GM18507 (cell line): Measurements from ENCODE around the gene TM9SF4.
"Not testable (repeated sequence)": the region's sequence is repeated elsewhere in the genome, so short reads cannot be mapped to it uniquely, and the experiment has no call there.

Source experiments
- DNase-seq: peaks from one replicate; pipeline ENCODE4 v3.0.0; 2011; ENCODE audit warnings: low read depth; ENCODE audit not compliant: insufficient read length; ENCODE audit errors: extremely low spot score
- FAIRE-seq: peaks from 2 replicates; lab custom pipeline; 2011; peaks lifted over from hg19 to GRCh38; lab: Jason Lieb, UNC

TM9SF4 gene

DNA sequence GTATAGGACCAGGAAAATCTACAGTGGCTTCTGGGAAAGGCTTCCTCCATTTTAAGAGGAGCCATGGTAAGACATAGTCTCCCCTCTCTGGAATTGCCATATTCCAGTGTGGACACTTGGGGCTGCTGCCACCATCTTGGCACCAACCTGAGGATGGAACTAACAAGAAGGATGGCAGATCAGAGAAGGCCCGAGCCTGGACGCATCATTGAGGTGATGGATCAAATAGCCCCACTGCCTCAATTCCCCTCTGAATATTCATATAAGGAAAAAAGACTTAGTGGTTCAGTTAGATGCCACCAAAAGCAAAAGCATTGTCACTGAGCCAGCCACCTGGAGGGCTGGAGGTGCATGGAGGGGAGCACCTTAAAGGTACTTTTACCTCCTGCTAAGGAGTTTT lies 72.1 kb downstream of the TM9SF4 start:
- no peak for DNase-seq
- no peak for FAIRE-seq

DNA sequence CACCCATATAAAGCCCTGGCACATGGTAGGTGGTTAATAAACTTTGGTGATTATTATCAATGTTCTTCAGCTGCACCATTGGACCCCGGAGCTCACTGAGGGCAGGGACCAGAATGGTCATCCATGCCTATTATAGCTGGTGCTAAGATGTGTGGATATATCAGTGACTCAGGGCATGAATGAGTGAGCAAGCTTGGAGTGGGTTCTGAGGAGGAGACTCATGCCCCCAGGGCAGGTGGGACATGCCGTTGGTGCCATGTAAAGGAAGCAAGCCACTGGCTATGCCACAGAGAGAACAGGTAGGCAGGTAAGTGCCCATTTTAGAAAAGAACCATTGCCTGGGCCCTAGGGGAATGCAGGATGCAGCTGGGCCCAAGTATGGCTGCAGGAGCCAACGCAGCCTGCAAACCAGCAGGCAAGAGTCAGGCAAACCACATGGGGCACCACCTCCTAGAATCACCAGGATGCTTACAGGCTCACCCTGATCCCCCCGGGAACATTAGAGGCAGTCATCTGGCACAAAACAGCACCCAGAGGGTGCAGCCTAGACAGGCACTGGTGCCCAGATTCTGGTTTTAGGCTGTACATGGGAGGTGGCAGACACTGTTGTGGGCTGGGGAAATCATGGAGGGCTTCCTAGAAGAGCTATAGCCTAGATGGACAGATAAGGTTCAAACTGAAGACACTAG lies 74.6 kb downstream of the TM9SF4 start:
- no peak for DNase-seq
- FAIRE-seq: no peak

DNA sequence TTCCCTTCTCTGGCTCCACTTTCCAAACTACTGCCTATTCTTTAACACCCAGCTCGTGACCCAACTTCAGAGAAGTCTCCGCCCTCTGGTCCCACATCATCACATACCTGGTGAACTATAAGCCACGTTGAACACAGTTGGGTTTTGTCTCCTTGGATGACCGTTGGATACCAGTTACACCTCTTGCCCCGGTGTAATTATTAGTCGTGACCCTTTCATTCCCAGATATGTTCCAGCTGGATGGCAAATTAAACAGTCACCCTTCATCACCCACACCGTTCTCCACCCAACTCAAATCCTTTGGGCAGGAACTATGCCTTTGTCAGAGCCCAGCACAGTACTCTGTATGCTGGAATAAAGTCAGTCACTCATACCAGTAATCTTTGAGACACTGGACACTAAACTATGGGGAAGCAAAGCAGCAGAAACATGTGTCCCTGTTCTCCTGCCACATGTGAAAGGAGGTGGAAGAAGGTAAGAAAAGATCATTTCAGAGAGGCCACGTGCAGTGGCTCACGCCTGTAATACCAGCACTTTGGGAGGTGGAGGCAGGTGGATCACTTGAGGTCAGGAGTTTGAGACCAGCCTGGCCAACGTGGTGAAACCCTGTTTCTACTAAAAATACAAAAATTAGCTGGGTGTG lies 75.6 kb downstream of the TM9SF4 start:
- DNase-seq (no peak), FAIRE-seq (no peak)

DNA sequence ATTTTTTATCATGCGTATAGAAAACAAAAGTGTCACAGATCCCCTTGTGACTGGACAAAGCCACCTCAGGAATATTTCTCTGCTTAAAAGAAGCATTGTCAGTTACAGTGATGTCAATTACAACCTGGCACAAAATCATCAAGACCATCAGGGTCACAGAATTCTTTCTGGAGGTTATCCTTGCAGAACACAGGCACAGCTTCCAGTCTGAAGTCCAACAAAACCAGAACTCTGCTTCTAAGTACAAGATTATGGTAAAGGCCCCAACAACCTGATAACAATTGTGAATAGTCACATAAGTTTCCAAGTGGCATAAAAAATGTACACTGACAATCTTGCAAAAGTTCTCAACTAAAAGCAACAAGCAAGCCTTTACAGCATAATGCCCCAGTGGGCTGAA lies 77.0 kb downstream of the TM9SF4 start:
- FAIRE-seq: no peak
- no peak for DNase-seq

DNA sequence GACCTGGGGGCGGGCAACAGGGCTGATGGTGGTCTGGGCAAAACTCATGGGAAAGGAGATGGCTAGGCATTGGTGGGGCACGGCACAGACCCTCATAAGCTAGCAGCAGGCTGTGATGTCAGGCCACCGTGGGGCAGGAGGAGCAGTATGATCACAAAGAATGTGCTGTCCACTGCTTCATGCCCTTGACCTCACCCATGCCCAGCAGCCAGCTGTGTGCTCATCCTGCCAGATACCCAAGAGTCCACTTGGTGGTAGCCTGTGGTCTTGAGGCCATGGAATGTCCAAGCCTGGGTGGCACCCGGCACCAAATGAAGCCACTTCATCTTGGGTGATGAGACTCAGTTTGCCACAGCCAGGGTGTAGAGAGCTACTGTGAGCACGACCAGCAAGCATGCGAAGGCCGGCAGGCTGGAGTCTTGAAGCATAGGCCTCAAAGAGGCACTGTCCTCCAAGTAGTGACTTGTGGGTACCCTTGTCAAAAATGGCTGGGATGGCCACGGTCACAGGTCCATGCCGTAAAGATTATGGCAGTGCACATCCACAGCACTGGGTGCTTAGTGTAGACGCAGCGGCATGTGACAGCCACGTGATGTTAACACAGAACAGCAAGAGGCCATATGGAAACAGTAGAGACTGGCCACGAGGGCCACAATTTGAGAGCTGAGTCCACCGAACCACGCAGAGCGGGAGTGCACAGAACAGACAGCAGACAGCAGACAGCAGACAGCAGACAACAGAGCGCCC lies 79.0 kb downstream of the TM9SF4 start:
- no peak for FAIRE-seq
- DNase-seq: no peak

DNA sequence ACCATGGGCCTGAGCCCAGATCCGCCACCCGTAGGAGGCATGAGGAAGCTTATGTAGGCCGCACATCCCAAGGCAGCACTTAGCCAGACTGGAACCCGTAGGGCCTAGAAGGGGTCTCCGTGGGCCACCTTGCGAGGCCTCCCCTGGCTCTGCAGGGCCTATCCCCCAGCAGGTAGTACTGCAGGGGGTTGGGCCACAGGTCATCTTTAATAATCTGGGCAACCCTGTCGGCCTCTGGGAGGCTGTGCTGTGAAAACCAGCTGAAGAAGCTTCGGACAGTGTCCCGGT lies 79.6 kb downstream of the TM9SF4 start:
- FAIRE-seq: no peak
- DNase-seq: no peak

DNA sequence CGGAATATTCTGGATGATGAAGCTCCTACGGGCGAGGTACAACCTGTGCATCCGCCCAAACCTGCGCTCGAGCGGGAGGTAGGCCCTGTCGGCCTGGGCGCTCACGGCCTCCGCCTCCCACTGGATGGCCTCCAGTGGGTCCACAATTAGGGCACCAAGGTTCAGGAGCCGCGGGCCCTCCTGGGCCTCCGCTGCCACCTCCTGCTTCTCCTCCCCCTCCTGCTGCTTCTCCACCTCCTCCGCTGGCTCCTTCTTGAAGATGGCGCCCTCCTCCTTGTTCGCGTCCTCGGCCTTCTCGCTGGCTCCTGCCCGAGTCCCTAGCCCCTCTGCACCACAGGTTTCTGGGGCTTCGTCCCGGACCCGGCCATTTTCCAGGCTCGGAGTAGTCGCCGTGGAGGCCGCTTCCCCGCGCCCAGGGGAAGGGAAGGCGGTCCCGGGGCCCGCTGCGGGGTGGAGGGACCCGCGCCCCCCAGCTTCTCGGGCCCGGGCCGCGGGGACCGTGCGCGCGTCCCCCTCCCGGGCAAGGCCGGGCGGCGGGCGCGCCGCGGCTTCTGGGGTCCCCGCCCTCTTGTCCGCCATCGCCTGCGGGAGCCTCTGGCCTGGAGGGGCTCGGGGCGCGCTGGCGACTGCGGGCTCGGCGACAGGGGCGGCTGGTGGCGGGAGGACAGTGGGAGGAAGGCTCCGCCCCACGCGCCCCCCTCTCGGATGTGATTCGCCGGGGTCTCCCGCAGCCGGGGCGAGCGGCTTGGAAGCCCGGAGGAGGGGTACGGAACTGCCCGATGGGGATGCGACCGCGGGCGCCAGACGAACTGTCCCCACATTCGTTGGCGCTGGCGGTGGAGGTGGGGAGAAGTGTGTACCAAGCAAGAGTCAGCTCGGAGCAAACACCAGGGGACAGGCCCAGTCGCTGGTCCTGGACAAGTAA lies 80.4 kb downstream of the TM9SF4 start:
- DNase-seq: no peak
- FAIRE-seq: no peak

DNA sequence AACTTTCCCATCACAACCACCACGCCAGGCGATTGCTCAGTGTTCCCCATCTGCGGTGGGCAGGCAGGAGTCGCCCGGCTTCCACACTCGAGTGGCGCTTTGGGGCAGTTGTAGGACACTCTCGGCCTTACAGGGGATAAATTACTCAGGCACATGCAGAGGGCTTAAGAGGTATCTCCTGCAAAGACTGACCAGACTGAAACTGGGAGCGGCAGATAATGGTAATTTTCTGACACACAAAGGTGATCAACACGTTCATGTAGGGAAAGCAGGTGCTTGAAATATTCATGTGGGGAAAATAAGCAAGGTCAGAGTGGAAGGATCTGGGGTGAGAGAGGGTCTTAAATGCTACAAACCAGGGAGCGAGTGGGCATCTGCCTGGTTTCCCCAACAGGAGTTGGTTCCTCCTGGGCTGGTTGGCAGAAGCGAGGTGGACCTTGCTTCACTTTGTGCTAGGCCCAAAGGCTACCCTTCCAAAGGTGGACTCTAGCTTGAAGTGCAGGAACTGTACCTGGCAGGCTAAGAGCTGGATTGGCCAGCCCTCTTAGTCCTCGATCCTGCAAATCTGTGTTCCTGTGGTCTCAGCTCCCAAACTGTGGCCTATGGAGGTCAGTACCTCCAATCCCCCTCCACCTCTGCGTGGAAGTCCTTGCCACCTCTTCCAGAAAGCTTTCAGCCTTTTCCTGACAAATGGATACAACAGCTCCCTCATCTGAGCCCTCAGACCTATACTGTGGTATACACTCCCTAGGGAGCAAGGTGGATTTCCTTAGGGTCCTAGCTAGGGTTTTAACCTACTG lies 81.3 kb downstream of the TM9SF4 start:
- FAIRE-seq: no peak
- no peak for DNase-seq

DNA sequence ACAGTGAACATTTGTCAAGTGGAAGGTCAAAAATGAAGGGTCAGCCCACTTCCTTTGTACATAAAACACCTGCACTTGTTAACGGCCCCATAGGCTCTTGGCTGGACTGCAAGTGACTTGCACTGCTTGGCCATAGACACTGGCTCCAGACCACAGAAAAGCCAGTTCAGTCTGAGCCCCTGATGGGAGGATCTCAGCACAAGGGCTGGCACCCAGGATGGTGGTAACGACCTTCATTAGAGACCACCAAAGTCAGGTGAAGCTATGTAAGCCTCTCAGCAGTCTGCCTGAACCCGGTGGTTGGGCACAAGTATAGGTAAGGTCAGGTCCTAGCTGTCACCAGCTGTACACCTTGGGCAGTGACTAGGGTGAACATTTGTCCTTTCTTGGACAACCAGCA lies 81.9 kb downstream of the TM9SF4 start:
- FAIRE-seq: no peak
- DNase-seq: no peak

DNA sequence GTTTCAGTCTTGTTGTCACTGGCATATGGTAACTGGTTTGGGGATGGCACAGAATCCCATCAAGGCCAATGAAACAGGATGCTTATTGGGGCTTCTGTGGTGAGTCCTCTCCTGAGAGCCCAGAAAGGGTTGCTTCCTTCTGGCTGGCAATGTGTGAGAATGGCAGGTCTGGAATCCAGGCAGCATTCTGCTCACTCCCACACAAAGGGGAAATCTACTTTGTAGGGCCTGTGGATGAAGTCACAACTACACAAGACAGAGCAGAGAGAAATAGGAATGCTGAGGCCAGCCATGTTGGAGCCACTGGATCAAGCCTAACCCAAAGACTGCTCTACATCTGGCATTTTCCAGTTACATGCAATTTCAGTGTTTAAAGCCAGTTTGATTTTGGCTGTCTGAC lies 82.4 kb downstream of the TM9SF4 start:
- FAIRE-seq (no peak), DNase-seq (no peak)

DNA sequence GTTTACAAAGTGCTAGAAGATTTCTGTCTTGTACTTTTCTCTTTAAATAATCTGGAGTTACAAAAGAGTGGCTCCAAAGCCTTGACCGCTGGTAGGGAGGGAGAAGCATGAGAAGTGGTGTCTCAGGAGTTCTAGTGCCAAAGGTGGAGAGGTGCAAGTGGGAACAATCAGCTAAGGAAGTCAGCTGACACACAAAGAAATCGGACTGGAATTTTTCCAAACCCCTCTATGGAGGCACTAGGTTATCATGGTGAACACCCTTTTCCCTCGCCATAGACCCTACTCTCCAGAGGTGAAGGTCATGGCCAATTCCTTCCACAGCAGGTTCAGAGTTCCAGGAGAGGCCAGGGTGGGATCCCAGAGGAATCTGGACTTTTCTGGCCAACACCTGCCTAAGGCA lies 83.2 kb downstream of the TM9SF4 start:
- no peak for DNase-seq
- no peak for FAIRE-seq

DNA sequence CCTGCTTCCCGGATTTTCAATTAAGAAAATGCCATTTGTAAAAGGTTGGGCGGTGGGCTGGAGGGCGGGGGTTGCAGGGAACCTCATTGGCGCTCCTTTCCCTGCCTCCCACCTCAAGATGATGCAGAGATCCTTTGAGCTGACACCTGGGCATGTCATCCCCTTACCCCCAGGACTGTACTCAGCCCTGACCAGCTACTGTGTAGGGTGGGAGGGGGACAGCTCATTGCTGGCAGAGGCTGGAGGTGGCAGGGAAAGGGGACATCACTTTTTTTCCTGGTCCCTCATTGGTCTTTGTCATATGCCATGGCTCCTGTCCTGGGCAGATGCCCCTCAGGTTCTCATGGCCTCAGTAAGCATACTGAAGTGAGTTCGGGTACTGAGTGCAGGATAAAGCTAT lies 83.8 kb downstream of the TM9SF4 start:
- FAIRE-seq, DNase-seq: not testable (repeated sequence)

DNA sequence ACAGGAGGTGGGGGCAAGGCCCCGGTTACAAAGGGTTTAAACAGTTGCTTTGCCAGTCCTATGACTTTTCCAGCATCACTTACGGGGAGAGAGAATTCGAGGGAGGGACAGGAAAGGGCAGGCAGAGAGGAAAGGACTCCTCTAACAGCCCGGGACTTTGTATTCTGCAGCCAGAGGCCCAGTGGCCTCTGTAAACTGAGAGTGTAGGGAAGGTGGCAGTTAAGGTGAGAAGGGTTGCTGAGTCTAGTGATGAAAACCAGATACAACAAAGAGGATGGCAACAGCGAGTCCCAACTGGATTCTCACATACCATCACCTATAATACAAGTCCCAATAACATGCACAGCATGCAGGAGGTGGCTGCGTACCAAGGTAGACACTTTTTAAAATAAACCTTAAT lies 84.5 kb downstream of the TM9SF4 start:
- no peak for DNase-seq
- no peak for FAIRE-seq

DNA sequence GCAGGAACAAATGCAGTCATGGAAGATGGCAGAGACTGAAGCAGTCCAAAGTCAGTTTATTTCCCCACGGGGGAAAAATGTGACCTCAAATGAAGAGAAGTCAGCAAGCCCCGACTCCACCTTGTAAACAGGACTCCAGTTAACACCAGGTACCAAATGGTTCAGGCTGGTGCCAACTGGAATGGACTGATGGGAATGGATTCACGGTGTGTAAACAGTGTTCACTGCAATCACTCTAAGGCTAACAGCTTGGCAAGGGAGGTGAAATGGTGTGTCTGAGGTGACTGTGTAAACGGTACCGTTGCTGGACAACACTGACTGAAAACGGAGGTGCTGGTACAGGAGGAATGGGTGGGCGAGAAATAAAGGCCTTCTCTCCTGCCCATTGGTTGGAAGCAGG lies 86.1 kb downstream of the TM9SF4 start:
- FAIRE-seq (no peak), DNase-seq (no peak)

DNA sequence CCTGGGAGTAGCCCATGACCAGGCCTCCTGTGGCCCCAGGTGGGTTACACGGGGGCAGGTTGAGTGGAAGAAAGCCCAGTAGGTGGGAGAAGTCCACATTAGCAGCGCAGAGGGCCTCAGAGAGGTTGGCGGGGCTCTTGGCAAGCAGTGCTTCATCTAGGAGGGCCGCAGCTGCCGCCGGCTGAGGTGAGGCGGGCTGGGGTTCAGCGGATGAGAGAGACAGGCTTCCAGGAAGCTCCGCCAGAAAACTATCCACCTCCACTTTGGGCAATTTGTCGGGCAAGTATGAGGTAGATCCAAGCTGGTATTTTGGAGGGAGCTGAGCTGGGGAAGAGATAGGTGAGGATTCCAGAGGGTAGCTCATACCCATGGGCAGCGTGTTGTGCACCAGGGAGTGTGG lies 87.1 kb downstream of the TM9SF4 start:
- not testable (repeated sequence) for DNase-seq, FAIRE-seq

DNA sequence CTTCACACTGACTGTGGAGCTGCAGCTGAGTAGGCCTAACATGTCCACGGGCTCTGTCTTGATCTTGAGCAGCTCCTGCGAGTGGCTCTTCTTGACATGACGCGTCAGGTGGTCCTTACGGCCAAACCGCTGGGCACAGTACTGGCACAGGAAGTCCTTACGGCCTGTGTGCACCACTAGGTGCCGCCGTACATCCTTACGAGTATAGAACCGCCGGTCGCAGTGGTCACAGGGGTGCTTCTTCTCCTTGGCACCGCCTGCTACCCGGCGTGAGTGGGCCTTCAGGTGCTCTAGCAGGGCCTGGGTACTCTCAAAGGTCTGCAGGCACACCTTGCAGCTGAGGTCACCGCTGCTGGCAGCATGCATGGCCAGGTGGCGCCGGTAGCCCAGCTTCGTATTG lies 87.6 kb downstream of the TM9SF4 start:
- DNase-seq, FAIRE-seq: not testable (repeated sequence)

DNA sequence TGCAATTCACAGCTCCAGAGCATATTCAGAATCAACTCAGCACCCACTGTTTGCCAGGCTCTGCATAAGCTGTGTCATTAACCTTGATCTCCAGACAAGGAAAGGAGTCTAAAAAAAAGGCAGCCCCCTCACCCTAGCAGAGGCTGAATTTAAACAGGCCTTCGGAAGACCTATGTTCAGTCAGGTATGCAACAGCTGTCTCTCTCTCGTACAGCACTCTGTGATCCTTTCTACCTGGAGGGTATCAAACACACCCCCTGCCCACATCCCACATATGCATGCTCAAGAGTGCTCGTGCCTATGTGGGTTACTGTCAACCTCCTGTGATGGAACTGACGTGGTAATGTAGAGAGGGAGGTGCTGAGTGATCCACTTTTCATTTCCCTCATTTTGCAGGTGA lies 89.5 kb downstream of the TM9SF4 start:
- no peak for DNase-seq
- no peak for FAIRE-seq

DNA sequence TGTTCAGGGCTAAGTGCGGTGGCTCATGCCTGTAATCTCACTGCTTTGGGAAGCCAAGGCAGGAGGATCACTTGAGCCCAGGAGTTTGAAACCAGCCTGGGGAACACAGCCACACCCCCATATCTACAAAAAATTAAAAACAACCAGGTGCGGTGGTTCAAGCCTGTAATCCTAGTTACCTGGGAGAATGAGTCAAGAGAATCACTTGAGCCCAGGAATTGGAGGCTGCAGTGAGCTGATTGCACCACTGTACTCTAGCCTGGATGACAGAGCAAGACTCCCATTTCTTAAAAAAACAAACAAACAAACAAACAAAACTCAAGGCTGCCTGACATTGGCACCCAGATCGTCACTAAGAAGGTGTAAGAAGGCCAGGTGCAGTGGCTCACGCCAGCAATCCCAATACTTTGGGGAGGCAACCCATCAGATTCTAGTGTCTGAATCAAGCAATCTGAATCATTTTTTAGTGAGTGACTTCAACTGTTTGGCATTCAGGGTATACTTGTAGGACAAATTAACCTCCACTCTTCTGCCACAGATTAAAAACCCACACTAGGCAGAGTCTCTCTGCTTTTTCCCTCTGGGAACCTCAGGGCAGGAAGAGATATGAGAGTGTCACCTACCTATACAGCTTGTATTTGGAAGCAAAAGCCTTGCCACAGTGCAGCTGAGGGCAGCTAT lies 91.9 kb downstream of the TM9SF4 start:
- DNase-seq (no peak), FAIRE-seq (no peak)

DNA sequence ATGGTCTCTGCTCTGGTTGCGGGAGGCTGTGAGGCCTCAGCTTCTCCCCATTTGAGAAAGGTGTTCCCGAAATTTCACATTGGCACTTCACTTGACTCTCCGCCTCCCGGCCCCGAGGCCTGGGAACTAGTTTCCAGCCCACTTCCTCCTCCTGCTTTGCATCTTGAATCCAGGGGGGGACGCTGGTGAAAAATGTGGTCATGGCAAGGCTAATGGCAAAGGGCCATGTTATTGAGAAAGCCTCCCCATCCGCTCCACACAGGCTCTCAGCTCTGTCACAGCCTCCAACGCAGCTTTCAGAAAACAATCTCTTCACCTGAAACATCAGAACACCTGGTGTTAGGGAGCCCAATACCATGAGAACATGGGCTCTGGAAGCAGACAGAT lies 92.5 kb downstream of the TM9SF4 start:
- FAIRE-seq (no peak), DNase-seq (no peak)
